GM18519 (cell line): ENCODE measurements around the gene MFAP3L.

ENCODE experiments used
- ATAC-seq: cut with Tn5 transposase; IDR thresholded peaks from one replicate; pipeline ENCODE4 v1.9.1; 2021; ENCODE audit warnings: mild to moderate bottlenecking, moderate library complexity; ENCODE audit not compliant: unreplicated experiment, low FRiP score

Gene MFAP3L

DNA sequence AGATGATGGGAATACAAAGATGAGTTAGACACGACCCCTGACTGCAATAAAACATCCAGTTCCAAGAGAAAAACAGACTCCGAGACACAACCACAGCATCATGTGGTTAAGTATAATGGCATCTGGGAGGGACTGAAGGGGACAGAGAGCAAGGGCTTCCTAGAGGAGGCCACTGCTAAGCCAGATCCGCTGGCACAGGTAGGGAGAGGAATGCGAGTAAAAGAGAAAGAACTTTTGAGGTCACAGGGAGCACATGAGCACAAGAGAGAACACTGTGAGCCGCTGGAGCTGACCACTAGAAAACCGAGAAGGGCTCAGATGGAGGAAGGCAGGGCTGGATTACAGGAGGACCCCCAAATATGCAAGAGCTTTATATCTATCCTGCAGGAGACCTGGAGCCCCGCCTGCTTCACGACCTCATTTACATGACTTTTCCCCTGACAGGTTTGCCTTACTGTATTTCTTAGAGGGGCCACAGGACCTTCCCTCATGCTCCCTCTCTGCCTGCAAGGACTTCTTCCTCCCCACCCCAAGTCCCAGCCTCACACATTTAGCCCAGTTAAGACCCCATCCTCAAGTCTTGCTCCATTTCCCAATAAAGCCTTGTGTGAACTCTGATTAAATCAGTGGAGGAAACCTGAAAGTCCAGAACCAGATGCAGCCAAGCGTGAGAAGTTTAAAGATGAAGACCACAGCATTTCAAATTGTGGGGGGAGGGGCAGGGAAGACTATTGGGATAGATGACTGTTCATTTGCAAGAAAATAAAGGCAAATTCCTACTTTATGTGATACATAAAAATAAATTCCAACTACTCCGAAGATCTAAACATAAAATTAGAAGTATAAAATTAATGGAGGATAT is 29.6 kb downstream of the MFAP3L start:
- ATAC-seq, result no peak

DNA sequence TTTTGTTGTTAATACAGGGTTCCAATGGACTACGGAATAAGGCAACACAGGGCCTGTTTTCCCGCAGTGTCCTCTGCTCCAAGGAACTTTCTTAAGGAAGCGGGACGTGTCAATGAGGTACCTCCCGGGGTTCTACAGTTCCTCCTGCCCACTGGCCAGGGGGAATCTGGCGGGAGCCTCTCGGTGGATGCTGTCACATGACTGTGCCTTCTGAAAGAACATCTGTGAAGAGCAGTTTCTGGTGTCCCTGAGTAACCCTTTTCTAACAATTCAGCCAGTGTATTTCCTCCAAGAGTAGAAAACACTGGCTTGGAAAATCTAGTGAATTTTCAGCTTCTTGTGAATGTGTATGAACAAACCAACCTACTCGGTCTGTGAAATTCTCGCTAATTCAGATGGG is 32.7 kb downstream of the MFAP3L start:
- no peak for ATAC-seq

GRCh38 chr4:169988252-169988651 is 37.9 kb downstream of the MFAP3L start:
- ATAC-seq, result no peak

DNA sequence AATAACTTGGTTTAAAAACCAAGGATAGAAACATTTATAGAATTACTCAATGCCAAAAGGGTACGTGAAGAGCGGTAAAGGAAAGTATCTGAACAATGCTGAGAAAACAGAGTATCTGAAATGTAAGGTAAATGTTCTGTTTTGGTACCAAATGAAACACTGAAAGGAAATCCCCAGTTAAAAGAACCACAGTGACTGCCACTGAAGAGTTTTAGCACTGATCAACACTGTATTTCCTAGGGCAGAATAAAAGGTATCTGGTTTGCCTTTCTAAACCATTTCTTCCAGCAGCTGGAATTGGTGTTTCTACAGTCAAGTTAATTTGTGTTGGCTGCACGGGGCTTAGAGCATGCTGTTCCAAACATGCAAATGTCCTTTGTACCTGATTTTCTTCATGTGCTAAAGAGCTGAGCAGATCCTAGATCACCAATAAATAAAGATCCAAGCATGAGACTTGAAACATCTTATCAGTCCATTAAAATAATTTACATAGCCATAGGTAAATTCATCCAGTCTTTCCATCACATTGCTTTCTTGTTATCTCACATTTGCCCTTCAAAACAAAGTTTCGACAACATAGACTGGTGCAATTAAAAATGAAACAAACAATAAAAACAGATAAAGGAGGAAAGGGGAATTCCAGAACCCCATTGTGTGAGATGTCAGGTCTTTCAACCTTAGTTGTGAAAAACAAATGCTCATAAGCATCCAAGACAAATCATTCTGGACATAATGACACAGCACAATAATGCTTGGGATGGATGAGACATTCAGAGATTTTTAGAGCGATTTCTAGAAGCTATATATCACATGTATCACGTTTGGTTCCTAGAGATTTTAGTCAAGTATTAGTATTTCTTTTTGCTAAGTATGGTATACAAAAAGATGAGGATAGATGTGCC is 38.6 kb downstream of the MFAP3L start:
- ATAC-seq, result no peak

GRCh38 chr4:169986369-169986768 is 39.8 kb downstream of the MFAP3L start:
- no peak for ATAC-seq

- ATAC-seq, result no peak
These were observed 40.3 kb downstream of the MFAP3L start for GRCh38 chr4:169985881-169986280.

DNA sequence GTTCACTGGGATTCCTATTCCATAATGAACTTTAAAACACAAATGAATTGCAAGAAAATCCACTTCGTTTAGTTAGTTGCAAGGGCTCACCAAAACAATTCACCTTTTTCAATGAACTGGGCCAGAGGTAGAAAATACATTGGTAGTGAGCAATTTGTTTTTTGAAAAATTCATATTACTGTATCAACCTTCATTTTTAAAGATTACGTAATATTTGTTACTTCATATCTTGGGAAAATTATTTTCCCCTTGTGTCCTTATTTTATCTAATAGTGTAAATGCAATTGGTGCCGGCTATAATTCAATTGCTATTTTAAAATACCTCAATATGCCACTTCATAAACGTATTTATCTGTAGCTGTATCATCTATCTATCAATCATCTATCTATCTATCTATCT is 41.5 kb downstream of the MFAP3L start:
- no peak for ATAC-seq

- no peak for ATAC-seq
These were observed 42.0 kb downstream of the MFAP3L start for GRCh38 chr4:169984173-169984572.

DNA sequence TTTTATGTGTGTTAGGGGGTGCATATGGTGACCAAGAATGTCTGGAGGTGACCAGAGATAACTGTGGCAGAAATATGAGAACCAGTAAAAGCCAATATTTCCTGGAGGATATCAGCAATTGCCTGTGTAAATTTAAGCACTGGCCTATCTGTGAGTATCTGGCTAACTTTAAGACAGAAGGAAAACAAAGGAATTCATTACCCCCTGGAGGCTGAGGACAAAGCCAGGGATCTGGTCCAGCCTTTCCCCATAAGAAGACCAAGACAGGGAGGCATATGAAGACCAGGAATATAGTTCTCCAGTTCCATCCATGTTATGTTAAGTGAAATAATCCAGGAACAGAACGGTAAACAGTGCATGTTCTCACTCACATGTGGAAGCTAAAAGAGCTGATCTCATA is 49.2 kb downstream of the MFAP3L start:
- no peak for ATAC-seq

- no peak for ATAC-seq
These were observed 50.1 kb downstream of the MFAP3L start for GRCh38 chr4:169975838-169976796.

DNA sequence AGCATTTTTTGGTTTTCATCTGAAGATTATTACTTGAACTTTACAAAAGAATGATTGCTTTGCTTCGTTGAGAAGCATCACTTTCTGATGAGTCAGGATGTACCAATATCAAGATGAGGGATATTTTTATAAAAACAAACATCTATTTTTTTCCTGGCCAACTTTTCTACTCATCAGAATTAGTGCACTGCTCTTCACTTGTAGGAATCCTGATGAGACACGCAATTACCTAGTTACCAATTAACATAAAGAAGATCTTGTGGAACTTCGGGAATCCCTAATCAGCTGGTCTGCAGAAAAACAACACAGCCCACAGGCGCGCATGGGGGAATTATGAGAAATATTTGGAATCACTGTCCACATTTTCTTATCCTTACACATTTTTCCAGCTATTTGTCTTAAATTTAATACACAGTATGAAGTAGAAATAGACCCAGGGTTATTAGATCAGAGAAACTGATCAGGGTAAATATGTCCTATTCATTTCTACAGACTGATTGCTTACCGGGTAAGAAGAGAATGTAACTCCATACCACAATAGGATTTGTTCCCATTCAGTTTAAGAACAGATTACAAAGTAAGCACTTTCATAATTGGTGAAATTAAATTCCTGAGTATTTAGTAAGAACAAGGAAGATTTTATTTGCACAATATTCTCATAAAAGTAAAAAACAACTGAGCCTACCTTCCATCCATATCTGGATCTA is 50.9 kb downstream of the MFAP3L start:
- no peak for ATAC-seq

DNA sequence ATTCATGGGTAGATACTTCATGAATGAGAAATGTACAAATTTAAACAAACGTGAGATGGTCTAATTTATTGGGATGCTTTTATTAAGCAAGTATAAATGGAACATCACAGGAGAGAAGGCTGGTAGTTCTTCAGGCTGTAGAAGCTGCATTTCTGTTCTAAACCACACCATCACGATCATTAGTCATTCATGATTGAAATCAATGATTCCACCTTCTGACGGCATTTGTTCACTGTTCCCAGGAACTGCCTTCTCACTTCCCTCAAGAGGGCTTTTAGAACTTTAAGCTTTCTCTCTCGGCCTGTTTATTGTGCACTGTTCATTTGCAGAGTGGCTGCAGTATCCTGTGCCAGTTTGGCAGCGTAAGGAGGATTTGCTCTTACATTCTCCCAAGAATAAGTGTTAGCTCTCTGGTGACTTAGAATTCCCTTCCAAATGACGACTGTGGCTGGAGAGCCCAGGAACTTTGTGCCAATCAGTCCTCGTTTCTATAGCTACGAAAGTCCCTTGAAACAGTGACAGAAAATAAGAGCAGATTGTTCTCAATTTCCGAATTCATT is 54.7 kb downstream of the MFAP3L start:
- ATAC-seq, result no peak

GRCh38 chr4:169968999-169969398 is 57.2 kb downstream of the MFAP3L start:
- no peak for ATAC-seq

DNA sequence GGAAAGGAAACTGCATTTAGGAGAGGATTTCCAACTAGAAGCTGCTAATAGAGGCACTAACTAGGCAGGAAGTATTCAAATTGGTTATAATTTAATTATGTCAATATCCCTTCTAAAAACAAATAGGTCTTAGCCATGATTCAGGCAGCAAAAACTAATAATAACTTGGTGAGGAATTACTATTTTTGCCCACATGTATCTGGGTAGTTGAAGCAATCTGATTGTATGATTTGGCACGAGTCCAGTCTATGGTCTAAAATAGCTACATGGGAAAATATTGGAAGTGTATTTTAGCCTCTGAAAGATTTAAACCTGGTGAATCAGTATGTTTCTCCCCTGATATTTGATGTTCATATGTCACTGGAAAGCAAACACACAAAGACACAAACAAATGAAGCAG is 62.2 kb downstream of the MFAP3L start:
- no peak for ATAC-seq

GRCh38 chr4:169959254-169959653 is 66.9 kb downstream of the MFAP3L start:
- ATAC-seq, result no peak

DNA sequence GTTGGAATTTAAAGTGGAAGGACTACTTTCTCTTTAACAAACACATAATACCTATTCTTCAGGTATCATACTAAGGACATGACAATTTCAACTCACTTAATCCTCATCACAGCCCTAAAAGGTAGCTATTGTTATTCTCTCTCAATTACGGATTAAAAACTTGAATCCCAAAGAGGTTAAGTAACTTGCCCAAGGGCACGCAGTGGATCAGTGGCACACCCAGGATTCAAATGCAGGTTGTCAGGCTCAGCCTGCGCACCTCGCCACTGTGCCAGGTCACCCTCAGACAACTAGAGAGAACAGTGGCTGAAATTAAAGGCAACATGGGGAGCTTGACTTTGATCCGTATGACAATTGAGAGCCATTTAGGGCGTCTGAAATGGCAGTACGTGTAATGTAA is 67.6 kb downstream of the MFAP3L start:
- no peak for ATAC-seq

DNA sequence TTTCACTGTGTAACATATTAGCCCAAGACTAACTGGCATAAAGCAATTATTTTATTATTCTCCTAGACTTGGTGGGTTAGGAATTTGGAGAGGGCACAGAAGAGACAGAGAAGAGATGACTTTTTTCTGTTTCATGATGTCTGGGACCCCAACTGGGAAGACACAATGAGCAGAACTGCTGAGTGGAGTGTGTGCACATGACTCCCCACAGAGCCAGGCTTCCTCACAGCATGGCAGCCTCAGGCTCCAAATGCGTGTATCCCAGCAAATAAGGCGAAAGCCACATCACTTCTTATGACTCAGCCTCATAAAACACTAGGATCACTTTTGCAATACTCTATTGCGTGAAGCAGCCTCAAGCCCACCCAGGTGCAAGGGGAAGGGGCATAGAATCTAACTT is 68.4 kb downstream of the MFAP3L start:
- no peak for ATAC-seq

GRCh38 chr4:169956091-169956843 is 69.9 kb downstream of the MFAP3L start:
- ATAC-seq, result no peak

GRCh38 chr4:169955521-169955920 is 70.7 kb downstream of the MFAP3L start:
- ATAC-seq, result no peak
